GM10847 (cell line): Measurements from ENCODE around the gene SORCS2.

ENCODE experiments used
- POLR2A ChIP-seq: IDR thresholded peaks from 2 replicates; pipeline ENCODE4 v1.6.1; 2011; ENCODE audit not compliant: insufficient read length; ENCODE audit errors: extremely low read depth

SORCS2 gene

DNA sequence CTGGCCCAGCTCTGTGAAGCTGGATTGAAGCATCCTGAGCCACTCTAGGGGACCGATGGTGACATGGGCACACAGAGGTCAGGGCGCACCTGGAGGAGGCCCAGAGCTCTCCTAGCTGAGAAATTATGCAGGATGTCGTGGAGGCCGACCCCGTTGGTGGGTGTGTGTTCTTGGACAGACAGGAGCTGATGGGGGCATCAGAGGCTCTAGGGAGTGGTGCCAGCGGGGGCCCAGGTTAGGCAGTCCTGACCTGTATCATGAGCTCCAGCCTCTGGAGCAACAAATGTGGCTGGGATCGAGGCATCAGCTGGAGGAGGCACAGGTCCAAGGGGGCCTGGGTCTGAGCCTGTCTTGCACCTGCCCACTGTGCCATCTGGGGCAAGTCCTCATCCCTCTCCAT lies 367.0 kb downstream of the SORCS2 start:
- TF ChIP-seq POLR2A: no peak

DNA sequence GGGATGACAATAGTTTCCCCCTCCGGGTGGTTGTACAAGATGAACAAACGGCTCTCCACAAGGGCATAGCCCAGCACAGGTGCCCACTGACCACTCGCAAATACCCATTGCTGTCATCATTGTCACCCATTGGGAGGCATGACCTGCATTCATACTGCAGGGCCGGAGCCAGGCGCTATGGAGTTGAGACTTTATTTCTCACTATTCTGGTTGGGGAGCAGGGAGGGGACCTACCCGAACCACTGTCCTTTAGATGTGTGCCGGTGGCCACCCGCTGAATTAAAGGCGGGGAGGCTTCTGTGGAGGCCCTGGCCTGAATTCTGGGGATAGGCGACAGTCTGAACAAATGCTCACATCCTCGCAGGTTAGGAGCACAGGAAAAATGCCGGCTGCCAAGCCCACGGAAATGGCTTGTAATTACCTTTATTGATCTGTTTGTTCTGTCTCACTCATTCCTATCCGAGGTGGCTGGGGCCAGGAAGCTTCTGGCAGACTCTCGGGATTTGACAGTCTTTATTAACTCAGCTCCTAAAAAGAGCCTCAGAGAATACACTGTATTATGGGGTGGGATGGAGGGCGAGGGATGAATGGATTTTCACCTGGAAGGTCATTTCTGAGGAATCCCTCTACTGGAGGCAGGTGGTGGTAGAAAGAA lies 367.5 kb downstream of the SORCS2 start:
- TF ChIP-seq POLR2A: no peak

DNA sequence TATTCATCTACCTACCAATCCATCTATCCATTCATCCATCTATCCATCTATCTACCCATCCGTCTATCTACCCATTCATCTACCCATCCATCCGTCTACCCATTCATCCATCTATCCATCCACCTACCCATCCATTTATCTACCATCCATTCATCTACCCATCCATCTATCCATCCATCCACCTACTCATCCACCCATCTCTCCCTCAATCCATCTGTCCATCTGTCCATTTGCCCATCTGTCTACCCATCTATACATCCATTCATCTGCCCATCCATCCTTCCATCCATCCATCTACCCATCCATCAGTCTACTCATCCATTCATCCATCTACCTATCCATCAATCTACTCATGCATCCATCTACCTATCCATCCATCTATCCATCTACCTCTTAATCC lies 369.2 kb downstream of the SORCS2 start:
- TF ChIP-seq POLR2A: no peak

DNA sequence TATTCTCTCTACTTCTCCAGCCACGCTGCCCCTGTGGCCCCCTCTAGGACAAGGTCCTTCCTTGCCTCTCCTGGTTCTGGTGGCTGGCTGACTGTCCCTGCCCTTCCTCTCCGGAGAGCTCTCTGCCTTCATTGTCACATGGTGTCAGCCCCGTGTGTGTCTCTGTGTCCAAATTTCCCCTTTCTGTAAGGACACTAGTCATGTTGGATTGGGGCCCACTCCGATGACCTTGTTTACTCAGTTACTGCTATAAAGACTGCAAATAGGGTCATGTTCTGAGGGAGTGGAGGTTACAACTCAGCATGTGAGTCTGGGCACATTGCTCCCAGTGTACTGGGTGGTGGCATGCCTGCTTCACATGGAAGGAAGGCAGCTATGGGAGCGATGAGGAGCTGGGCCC lies 371.9 kb downstream of the SORCS2 start:
- TF ChIP-seq POLR2A: no peak

DNA sequence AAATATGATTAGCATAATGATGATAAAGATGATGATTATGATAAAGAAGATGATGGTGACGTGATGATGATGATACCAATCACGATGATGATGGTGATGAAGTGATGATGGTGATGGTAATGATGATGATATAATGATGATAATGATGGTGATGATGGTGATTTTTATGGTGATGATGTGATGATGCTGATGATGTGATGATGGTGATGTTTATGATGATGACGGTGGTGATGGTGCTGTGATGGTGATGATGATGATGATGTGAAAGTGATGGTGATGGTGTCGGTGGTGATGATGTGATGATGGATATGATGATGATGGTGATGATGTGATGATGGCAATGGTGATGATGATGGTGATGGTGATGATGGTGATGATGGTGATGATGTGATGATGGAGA lies 373.1 kb downstream of the SORCS2 start:
- TF ChIP-seq POLR2A: no peak

DNA sequence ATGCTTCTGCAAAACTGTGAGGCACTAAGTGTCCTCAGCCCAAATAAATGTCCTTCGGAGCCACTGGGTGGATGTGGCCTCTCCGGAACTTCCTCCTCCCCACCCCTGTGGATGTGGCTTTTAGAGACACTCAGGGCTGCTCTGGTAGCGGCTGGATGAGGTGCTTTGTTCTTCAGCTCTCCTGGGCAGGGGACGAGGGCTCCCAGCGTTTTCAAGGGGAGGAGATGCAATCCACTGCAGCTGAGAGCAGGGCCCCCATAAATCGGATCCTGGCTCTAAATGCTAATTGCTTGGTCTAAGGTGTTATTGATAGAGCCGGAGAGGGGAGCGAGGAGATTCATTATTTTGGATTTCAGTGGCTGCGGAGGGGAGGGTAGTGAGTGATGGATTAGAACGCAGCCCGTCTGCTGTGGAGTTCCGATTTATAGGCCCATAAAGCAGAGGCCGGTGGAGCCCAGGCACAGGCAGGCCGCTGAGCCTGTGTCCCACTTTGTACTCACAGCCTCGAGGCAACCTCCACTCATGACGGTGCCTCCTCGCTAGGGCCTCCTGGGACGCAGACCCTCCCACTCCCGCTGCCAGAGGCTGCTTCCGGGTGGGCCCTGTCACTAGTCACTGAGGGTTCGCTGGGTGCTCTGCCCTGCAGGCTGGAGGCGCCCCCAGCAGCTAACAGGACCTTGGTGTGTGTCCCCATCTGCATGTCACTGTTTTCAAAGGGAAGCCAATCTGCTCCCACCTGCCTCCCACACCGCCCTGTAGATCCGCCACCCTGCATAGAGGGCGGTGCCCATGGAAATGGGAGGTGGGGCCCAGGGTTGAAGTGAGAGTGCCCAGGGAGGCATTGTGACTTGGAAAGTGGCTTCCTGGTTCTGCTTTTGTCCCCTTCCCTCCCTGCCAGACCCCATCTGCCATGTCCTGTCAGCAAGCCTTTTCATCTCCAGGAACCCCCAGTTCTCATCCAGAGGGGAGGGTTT lies 377.8 kb downstream of the SORCS2 start:
- no peak for TF ChIP-seq POLR2A

DNA sequence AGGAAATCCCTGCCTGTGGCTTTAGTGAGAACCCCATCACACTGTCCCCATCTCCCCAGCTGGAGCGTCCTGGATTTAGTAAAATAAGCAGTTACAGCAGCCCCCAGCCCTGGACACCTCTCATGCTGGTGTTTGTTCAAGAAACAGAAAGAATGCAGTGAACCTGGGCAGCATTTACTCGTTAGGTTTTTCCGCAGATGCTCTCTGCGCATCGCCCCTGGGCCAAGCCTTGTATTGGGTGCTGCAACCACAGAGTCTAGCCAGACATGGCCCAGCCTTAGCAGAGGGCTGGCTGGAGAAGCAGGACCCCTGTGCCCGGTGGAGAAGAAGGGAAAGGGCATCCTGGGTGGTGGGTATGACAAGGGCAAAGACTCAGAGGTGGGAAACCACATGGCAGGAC lies 378.7 kb downstream of the SORCS2 start:
- no peak for TF ChIP-seq POLR2A

DNA sequence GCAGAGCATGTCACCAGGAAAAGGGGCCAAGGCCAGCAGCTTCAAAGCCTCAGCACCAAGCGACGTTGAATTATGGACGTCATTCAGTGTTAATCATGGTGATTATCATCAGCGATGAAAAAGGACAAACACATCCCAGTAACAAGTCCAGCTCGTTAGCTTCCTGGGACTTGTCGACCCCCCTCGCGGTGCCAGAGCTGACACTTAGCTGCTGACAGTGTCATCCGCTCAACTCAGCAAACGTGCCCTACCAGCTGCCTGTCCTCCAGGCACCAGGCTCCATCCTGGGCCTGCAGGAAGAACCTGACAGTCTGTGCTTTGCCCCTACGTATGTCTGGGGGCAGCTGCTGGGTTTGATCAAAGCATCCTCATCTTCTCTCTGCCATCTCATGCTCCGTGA lies 379.4 kb downstream of the SORCS2 start:
- TF ChIP-seq POLR2A: no peak

DNA sequence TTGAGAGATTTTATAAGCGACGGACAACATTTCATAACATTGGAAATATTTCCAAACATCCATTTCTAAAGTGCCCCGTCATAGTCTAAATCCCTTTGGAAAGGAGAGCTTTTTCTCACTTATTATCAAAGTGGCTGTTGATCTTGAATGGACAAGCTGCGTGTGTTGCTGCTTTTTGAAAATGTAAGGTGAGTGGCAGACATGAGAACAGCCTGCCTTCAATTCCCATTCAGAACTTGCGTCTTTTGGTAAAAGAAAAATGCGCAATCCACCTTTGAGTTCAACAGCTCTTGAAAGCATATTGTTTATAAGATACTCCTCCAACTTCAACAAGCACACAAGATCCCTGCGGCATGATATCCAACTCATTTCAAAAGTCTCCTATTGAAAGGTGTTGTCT lies 380.6 kb downstream of the SORCS2 start:
- no peak for TF ChIP-seq POLR2A

DNA sequence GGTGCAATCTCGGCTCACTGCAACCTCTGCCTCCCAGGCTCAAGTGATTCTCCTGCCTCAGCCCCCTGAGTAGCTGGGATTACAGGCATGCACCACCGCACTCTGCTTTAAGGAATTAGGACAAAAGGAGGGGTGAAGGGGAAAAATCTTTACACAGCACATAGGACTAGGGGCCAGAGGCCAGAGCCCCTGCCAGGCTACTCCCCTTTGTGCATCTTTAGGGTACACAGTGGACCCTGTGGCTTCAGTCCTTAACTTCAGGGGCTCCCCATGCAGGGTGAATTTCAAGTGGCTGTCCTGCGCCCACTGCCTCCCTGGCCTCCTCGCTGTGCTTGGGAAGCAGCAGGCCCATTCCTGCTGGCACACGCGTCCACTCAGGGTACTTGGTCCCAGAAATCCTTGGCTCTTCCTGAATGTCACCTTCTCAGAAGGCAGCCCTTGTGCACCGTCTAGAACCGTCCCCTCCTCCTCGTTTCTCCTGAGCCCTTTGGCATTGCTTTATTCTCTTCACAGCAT lies 381.3 kb downstream of the SORCS2 start:
- TF ChIP-seq POLR2A: no peak

DNA sequence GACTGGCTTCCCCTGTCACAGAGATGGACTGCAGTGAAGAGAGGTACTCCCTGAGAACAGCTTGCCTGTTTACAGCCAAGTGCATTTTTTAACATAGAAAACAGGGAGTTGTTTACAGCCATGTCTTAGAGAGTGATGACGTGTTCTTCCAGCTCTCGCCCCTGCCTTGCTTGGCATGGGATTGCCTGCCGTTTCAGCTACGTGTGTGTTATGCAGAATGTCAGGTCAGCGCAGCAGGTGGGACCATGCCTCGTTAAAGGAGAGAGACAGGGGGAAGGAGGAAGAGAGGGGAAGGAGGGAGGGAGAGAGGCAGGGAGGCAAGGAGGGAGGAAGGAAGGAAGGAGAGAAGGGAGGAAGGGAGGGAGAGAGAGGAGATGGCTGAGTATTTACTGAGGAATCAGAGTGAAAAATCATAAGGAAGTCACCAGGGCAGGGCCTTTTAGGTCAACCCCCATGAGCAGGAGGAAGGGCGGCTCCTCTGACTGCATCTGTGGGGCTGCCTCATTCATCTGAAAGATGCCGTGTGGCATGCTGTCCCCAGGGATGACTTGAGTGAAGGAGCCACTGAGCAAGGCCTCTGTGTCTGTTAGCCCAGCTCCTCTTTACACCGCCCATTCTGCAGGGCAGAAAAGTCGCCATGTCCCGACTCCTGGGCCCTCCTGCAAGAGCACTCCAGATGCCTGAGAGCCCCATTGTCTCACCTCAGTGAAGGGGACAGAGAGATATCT lies 382.1 kb downstream of the SORCS2 start:
- TF ChIP-seq POLR2A: no peak

DNA sequence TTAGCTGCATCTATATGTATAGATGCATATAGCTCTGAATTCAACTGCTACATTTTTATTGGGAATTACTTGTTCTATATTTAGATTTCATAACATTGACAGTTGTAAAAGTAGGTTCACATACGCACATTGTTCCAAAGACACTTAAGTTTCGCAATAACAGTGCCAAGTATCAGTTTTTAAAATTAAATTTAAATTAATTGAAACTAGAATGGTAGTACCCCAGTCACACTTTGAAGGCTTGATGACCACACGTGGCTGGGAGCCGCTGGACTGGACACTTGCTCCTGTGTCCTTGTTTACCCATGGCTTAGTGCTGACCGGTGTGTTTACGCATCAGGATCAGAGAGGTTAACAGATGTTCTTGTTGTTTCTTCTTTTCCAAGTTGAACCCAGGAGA lies 383.1 kb downstream of the SORCS2 start:
- no peak for TF ChIP-seq POLR2A

DNA sequence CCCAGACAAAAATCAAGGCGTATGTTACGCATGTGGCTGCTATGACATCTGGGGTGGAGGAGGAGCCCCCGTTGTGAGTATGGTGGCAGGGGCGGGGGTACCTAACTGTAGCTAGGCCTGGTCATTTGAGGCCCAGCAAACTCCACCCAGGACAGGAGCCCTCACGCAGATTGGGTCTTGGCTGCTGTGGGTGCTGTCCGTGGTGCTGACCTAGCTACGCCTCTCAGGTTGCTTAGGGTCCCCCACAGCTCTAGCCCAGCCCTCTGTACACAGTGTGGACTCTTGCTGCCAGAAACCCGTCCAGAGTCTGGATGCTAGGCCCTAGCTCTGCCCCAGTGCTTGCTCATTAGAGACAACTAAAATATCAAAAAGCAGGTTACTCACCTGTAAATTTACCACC lies 389.1 kb downstream of the SORCS2 start:
- no peak for TF ChIP-seq POLR2A

DNA sequence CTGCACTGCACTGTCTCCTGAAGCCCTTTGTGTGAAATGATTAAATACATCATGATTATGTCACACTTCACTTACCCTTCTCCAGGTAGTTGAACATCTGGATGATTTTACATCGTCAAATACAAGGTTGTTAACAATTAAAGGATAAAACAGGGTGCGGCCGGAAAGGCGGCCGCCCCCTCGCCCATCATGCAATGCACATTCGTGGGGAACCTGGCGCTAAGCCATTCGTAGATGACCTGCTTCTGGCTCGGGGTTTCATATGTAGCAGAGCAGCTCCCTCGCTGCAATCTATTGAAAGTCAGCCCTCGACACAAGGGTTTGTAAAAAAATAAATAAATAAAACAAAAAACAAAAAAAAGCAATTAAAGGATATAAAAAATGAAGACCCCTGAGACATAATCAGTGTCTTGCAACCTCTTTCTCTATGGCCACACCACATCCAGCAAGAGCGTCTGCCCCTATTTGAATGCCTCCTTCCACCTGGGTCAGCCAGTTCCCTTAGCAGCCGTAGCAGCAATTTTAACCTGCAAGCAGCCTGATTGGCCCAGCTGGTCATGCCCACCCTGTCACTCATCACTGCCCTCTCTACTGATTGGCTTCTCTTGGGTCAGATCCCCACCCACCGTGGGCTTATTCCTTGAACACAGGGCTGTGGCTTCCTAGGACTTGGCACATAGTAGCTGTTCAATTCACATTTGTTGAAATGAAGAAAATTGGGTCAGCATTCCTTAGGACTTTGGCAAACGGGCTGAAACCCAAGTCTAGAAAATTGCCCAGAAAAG lies 390.2 kb downstream of the SORCS2 start:
- no peak for TF ChIP-seq POLR2A

DNA sequence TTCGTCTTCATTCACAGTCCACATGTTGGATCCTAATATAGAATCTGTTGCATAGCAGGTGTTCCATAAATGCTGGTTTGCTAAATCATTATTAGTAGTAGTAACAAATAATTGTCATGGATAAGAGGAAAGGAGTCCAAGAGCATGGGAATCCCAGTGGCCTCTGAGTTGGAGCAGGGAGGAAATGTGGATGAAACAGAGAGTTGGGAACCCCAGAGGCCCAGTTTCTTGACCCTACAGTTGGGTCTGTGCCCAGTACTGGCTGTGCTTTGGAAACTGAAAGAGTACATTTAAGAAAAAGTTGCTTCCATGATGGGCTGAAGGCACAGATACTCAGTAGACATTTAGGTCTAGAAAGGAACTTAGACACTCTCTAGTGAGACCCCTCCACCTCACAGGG lies 391.8 kb downstream of the SORCS2 start:
- no peak for TF ChIP-seq POLR2A
